HG03457 (cell line): ENCODE results near the gene TBCK.

Experiments
- ATAC-seq: cut with Tn5 transposase; IDR thresholded peaks from one replicate; pipeline ENCODE4 v1.9.1; 2021; ENCODE audit warnings: moderate number of reproducible peaks; ENCODE audit not compliant: unreplicated experiment

Gene TBCK

DNA sequence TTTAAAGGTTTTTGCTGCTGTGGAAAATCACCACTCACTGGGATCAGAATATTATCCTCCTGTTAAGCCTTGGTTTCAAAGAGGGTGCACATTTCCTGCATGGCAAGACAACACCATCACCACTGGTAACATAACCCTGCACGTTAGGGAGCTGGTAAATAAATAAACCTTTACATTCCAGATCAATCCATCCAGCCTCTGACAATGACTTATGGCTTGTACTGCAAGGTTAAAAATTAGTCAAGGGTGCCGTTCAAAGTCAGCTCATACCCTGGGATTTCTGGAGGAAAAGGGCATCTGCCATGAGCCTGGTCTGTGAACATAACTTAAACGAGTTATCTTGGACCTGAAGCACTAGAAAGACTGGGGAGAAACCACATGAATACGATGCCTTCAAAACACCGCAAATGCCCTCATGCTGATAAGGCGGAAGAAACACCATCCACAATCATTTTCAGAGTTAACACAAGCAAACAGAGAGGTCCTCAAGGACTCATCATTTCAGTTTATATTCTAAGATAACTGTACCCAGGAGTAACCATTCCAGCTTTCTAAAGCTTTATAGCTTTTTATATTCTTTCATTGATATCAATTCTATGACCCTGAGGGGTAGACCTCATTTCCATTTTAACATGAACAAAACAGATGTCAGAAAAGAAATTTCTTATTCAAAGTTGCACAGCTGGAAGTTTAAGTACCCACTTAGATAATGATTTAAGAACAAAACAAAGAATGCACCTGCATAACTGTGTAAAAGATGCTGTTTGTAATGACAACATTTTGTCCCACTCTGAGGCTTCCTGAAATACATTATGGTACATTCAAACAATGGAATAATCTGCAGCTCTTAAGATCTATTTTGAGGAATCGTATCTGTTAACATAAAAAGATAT is 317.6 kb downstream of the TBCK start:
- ATAC-seq, result no peak

DNA sequence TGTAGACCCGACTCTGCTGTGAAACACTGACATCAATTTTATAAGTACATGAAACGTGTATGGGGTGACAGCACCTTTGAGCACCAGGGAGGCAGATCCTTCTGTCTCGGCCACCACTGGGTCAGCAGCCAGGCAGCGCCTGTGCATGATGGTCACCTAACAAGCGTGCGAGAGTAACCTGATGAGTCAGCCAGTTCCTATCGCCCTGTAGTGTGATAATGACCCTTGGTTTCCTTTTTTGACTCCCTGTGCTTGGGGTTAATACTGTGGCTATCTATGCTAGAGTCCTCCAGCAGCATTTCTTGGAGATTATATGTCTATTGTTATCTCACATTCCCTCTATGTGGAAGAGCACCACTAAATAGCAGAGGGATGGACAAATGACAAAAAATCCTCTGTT is 319.2 kb downstream of the TBCK start:
- ATAC-seq, result no peak

DNA sequence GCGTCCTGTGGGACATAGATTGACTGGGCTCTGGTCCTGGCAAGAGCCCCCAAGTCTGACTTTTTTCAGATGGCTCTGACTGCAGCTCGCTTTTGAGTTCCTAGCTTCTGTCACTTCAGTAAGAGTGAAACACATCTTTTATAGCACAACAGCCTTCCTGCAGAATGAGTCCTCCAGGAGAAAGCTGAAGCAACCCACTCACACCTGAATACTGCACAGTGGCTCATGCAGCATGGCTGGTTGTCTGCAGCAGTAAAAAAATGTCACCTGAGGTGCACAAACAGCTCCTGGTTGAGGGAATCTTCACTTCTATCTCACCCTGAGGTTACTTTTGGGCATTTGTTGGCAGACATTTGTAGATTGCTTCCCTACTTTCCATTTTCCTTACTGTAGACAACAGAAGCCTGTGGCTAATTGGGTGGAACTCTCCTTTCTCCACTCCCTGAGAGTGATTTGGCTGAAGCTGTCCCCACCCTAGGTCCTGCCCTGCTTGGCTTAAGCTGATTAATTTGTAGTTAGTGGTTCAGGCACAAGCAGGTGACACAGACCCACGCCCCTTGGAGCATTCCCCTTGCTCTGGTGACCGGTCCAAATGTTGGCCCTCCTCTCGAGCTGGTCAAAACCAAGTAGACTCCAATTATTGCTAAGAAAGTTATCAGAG is 321.0 kb downstream of the TBCK start:
- no peak for ATAC-seq

DNA sequence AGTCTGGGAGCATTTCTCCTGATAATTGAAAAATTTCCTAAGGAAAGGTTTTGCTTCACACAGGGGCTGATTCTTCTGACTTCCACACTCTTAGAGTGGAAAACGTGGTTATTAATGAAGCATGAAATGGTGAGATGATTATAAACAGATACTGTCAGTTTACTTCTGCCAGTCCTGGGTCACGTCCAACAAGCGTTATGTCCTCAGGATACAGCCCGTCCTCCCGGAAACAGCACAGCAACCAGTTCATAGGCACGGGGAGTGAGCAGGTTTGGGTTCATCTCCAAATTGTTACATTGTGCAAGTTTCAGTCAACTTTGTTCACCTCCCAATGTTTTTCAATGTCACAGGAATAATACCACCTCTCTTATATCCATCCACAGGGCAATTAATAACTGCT is 321.9 kb downstream of the TBCK start:
- no peak for ATAC-seq

DNA sequence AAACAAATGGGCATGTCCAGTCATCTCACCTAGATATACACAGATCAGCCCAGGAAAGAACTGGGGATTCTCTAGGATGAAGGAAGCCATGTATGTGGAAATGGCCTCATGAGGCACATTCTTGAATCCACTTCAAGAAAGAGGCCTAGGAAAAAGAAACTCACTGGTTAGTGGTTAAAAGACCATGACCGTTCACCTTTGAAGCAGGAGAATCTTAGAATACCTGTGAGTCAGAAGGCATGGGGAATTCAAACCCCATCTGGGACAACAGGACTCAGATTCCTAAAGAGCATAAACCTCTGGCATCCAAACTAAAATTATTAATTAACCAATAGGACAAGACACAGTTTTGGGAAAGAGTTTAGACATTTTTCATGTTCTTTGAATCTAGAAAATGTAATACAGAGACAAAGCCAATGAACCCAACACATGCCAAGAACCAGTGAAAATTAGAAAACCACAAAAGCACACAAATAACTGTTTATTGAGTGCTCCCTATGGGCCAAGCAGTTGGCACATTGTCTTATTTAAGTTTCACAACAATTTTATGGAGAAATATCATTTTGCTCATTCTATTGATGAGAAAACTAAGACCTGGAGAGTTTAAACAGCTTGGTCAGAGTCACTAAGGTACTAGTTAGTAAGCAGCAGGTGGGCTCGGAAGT is 323.2 kb downstream of the TBCK start:
- ATAC-seq, result no peak

DNA sequence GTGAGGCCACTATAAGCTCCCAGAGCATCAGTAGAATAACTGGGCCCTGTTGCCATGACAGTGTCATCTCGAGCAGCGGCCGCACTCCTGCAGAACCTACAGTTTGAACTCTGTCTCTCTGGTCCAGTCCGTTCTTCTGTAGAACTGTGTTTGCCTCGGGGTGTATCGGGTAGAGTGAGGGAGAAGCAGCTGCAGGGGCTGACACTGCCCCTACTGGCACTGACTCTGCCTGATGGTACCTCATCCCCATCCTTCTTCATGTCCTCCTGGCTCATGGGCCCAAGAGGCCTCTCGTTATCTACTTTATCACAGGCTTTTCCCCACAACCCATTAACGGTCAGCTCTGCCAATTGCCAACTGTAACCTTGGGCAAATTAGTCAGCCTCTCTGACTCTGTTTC is 324.3 kb downstream of the TBCK start:
- ATAC-seq, result no peak
